ENCODE results near the gene PSMC3.

DNA sequence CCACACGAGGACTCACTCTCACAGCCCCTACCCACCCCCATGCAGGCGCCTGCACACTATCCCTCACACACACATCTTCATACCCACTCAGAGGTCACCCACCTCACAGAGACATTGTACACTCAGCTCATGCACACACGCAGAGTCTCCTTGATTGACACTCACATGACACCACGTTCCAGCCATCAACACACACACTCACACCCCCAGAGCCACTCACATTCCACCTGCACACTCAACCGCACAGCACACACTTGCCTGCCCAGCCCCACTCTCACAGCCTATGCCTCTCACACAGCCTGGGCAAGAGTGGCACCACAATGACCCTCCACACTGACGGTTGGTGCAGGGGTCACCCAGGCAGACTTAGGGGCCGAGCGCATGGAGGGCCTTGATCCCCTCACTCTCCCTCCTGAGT is 50.1 kb downstream of the PSMC3 start:
- TF ChIP-seq GATA3 (IDR thresholded peaks at IDR 0.05; ENCODE audit: low read depth, low read length) (no peak), GATA2 (IDR thresholded peaks at IDR 0.05; ENCODE audit: low read depth, low read length) (no peak)
